ENCODE data around the gene GNGT1. TPM values are rescaled to one million over a fixed set of nuclear protein-coding genes. Genes with fewer than 3 reads are reported as not detected.

The GNGT1 gene
- polyA plus RNA-seq, 3 donors, result not detected

DNA sequence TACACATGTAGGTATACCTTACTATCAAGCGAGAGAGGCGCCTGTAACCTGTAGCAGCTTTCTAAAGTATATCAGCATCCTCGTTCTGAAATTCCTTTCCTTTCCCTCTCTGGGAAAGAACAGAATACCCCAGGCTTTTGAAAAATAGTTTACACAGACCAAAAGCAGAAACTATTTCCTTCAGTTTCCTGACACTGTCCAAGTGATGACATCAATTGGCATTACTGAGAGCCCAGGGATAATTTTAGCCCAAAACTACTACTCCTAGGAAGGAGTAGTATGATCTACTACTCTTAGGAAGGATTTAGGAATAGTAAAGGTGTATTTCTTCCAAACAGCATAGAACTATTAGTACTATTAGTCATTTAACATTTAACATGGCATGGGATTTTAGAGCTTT, 21.2 kb downstream of the GNGT1 start:
- WGBS, 3 donors, result 69 to 77% (median 73%) methylated on average over 3 of the region's 3 CpGs
- no peak overlapping the region for H3K27ac ChIP-seq (ENCODE audit: low read depth, low read length)

DNA sequence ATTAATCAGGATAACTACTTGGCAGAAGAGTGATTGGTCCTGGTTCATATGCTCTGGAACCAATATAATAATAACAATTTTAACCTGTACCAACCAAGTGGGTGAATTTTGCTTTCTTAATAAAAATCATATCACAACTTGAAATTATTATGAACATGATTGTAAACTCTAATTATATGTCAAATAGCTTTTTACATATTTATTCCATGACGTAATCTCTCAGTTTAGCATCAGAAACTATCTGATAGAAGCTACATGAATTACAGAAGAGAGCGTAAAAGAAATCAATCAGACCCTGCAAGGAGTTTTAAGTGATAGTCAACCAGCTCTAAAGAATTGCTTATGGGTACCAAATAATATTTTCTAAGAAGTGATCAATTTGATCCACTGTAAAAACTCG, 25.3 kb downstream of the GNGT1 start:
- no peak overlapping the region for H3K27ac ChIP-seq (ENCODE audit: low read depth, low read length)
- WGBS, 3 donors, result 71 to 79% (median 73%) methylated on average over 3 of the region's 3 CpGs

DNA sequence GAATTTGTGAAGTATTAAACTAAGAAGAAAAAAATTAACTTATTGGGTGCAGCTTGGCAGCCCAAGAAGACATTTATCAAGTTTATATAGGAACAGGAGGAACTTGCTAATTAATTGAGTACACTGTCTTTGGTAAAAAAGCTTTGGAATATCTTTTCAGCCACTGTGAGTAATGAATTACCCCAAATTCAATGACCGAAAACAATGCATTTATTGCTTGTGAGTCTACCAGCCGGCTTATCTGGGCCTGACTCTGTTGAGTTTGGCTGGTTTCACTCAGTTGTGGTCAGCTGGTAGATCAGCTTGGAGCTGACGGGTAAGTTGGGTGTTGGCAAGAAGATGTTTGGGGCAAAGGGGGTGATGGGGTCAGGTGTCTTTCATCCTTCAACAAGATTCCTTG, 26.8 kb downstream of the GNGT1 start:
- H3K27ac ChIP-seq (ENCODE audit: low read depth, low read length), result no peak overlapping the region
- 86 to 97% (median 93%) methylated on average over 3 of the region's 3 CpGs for WGBS, 3 donors

DNA sequence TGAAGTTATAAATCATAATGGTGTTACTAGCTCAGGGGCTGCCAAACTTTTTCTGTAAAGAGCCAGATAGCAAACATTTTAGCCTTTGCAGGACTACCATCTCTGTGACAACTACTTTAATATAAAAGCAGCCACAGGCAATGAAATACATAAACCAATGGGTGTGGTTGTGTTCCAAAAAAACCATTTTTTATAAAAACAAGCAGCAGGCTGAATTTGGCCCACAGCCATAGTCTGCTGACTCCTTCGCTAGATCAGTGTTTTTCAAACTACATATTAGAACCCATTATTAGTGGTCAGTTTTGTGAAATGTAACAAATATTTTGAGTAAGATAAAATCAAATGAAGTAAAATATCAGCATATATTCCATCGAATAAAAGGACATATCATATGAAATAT, 28.7 kb downstream of the GNGT1 start:
- H3K27ac ChIP-seq (ENCODE audit: low read depth, low read length), result no peak overlapping the region
- WGBS, 3 donors, result 64 to 75% (median 66%) methylated on average over 2 of the region's 2 CpGs

DNA sequence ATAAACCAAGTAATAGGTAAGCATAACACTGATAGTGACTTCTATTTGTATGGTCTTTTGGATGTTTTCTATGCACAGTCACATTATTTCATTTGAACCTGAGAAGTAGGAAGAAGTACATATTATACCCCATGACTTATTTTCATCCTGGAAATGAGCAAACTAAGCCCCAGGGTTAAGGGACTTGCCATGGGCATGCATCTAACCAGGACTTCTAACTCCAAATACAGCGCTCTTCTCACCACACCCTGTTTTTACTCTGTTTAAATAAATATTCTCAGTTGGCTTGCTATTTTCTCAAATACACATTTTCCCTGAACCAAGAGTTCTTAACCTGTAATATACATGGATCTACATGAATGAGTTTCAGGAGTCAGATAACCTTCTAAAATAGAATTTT, 31.5 kb downstream of the GNGT1 start:
- WGBS, 3 donors, result 86 to 94% (median 94%) methylated on average over 1 of the region's 1 CpG
- H3K27ac ChIP-seq (ENCODE audit: low read depth, low read length), result no peak overlapping the region

DNA sequence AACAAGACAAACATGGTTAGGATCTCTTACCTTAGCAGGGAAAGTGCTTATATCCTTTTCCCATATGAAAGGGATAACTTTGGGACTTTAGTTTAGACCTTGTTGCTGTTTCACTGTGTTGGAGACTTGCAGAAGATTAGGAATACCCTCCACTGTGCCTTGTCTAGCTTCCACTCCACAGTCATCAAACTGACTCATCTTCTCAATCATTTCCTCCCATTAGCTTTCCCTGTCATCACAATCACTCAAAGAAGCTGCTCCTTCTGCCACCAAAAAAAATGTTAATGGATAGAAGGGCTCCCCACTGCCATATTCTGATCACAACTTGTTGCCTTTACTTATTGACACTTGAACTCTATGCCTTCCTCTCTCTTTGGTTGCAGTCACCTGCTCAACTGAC, 31.9 kb downstream of the GNGT1 start:
- no peak overlapping the region for H3K27ac ChIP-seq (ENCODE audit: low read depth, low read length)

DNA sequence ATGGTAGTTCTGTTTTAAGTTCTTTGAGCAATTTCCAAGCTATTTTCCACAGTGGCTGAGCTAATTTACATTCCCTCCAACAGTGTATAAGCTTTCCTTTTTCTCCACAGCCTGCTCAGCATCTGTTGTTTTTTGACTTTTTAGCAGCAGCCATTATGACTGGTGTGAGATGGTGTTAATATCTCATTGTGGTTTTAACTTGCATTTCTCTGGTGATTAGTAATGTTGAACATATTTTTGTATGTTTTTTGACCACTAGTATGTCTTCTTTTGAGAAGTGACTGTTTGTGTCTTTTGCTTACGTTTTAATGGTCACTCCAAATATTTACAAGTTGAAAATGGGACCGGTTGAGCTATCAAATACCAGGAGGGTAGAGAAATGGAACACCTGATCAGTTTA, 35.6 kb downstream of the GNGT1 start:
- H3K27ac ChIP-seq (ENCODE audit: low read depth, low read length), result no peak overlapping the region
- WGBS, 3 donors, result 79 to 93% (median 90%) methylated on average over 2 of the region's 2 CpGs

DNA sequence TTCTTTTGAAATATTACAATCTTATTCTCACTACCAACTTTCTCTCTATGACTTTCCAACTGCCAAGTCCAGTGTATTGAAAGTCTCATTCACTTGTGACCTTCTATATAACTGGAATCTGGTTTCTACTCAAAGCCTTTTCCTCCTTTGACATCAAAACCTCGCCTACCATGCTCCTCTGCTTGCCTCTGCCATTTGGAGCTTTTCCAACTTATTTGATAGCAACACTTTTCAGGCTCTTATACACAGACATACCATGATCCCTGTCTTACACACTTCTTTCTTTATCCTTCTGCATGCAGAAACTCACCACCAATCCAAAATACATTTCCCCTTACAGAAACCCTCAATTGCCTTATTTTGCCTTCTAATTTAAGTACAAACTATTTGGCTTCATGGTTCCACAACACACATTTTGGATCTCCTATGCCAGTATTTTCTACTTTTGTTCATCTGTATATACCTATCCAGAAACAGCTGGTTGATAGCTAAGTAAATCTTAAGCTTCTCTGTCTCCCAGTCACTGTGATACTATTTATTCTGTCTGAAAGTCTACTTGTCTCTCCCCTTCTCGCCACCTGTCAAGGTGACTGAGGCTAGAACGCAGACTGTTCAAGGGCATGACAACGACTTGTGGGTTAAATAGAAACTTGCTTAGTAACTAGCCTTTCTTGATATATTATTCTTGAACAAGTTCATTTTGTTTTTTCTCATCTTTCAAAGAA, 37.6 kb downstream of the GNGT1 start:
- WGBS, 3 donors, result 58 to 63% (median 60%) methylated on average over 4 of the region's 4 CpGs
- H3K27ac ChIP-seq (ENCODE audit: low read depth, low read length), result no peak overlapping the region

DNA sequence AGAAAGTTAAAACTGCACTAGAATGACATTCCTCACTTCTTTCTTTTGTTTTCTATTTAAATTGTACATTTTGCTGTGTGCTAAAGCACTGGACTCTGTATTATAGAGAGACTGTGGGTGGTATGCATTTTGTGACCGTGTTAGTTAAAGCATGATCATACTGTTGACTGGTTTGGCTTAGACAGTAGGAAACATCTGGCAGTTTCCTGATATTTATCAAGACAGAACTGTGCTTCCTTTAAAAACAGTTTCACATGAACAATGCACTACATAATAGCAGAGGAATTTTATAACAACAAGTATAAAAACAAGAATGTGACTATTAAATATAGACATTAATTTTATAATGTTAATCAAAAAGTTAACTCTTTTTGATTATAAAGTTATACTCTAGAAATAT, 38.3 kb downstream of the GNGT1 start:
- no peak overlapping the region for H3K27ac ChIP-seq (ENCODE audit: low read depth, low read length)
- WGBS, 3 donors, result 3 to 32% (median 13%) methylated on average over 1 of the region's 1 CpG

DNA sequence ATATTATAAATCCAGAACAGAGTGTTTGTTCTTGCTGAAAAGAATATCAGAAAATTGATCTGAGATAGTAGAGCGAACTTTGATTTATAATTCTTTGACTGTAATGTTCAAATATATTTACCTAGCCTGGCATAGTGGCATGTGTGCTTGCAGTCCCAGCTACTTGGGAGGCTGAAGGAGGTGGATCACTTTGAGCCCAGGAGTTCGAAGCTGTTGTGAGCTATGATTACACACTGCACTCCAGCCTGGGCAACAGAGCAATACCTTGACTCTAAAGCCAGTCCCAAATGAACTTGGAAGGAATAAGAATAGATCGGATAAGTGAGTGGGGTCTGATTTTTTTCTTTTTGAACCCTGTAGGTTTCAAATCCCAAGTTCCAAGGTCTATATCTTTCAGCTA, 38.7 kb downstream of the GNGT1 start:
- no peak overlapping the region for H3K27ac ChIP-seq (ENCODE audit: low read depth, low read length)
- WGBS, 3 donors, result 17 to 48% (median 33%) methylated on average over 3 of the region's 3 CpGs

DNA sequence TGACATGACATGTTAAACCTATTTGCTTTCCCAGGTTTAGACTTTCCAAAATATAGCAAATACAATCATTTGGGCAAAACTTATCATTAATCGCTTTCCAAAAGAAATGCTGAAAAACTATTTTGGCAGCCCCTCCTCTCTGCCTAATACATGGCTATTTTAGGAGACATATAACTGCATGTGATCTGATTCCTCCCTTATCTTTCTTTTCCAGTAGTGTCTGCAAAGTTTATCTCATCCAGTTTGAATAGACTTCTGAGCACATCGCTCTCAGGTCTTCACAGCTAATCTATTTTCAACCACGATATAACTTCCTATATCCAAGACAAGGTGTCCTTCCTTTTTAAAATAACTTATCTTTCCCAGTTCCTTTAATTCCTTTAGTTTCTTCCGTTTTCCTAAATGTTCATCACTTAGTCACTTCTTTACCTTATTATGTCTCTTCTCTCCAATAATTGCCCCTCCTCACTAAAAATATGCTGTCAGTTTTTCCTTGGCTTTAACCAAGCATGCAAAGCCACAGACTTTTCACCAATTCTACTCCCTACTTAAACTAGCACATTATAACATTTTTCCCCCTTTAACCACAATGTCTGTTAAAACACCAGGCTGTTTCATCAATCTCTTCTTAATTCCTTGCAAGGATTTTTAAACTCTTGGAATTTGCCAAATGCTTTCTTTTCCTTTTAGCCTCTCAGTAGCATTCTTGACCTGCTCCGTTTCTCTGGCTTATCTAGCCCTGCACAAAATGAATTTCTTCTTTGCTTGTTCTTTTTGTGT, 39.6 kb downstream of the GNGT1 start:
- WGBS, 3 donors, result 41 to 66% (median 41%) methylated on average over 5 of the region's 5 CpGs

DNA sequence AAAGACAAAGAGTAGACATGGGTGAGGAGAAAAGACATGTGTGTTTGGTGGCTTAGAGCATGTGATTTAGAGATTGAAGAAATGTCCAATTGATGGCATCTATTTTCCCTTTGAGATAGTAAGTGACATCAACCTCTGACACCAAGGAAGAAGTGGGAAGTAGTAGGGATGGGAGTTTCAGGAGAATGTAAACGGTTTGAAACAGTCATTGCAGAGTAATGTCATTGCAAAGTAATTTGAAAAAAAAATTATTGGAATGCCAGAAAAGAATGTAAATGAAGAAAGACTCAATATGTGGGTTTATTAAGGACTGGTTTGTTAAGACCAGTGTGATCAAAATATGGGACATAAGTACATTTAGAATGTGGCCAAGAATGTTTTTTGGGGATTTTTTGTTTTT, 41.7 kb downstream of the GNGT1 start:
- no peak overlapping the region for H3K27ac ChIP-seq (ENCODE audit: low read depth, low read length)
- 33 to 78% (median 72%) methylated on average over 1 of the region's 1 CpG for WGBS, 3 donors

More for the DNA sequence above, 39.6 kb downstream of the GNGT1 start:
- H3K27ac ChIP-seq (ENCODE audit: low read depth, low read length), result no peak overlapping the region

DNA sequence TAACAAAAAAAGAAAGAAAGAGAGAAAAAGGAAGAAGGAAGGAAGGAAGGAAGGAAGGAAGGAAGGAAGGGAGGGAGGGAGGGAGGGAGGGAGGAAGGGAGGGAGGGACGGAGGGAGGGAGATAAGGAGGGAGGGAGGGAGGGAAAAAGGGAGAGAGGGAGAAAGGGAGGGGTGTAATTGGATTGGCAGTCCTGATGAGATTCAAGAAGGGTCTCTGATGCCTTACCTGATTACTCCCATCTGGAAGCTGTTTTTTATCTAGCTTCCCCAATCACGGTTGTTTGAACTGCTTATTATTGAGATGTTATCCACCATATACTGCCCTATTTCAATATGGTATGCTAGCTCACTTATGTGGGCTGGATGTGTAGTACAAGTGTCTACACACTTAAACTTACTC, 42.5 kb downstream of the GNGT1 start:
- no peak overlapping the region for H3K27ac ChIP-seq (ENCODE audit: low read depth, low read length)

DNA sequence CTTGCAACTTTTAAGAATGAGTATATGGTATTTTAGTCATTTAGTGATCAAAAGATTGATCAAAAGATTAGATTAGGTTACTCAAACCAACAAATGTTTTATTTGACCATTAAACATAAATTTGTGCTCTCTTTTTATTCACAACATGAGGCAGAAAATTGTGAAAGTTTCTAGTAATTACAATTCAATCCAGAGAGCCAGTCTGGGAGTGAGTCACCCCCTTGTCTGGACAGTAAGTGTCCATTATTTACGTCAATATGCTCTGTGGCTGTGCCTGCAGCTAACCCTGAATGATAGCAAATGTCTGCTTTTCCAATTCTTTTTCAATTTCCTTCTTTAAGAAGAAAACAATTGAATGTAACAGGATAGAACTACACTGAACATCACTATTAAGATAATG, 43.1 kb downstream of the GNGT1 start:
- WGBS, 3 donors, result 50 to 76% (median 67%) methylated on average over 1 of the region's 1 CpG
- H3K27ac ChIP-seq (ENCODE audit: low read depth, low read length), result no peak overlapping the region

More for the DNA sequence above, 42.5 kb downstream of the GNGT1 start:
- 42 to 75% (median 71%) methylated on average over 1 to 2 of the region's 2 CpGs for WGBS, 3 donors

DNA sequence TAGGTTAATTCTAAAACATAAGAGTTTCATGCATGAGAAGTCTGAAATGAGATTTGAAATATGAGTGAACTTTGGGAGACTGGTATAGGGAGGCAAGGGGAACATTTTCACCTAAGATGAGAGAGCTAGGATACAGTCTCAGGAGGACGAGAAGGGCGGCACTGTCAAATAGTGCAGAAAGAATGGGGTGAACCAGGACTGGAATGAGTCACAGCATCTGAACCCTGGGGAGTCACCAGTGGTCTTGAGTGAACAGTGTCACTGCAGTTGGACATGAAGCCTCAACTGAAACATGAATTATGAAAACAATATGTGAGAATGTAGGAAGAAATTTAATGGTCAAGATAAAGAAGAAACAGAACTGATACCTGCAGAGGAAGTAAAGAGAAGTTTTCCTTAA, 48.9 kb downstream of the GNGT1 start:
- 76 to 92% (median 89%) methylated on average over 2 of the region's 2 CpGs for WGBS, 3 donors
- H3K27ac ChIP-seq (ENCODE audit: low read depth, low read length), result no peak overlapping the region

DNA sequence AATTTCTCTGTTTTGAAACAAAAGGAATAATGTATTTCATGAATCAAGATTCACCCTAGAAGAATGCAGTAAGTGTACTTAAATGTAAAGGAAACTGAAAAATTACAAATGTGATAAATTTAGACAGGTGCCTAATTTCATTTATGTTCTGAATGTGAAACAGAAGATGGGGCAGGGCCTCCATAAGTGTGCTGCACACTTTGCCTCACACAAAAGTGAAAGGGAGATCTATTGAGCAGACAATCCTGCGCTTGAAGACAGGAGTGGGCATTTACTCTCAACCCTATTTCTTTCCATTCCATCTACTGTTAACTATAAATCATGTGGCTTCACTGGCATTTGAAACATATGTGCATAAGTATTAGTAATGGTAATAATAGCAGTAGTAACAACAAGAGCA, 51.4 kb downstream of the GNGT1 start:
- 97 to 100% (median 98%) methylated on average over 1 of the region's 1 CpG for WGBS, 3 donors
- no peak overlapping the region for H3K27ac ChIP-seq (ENCODE audit: low read depth, low read length)

DNA sequence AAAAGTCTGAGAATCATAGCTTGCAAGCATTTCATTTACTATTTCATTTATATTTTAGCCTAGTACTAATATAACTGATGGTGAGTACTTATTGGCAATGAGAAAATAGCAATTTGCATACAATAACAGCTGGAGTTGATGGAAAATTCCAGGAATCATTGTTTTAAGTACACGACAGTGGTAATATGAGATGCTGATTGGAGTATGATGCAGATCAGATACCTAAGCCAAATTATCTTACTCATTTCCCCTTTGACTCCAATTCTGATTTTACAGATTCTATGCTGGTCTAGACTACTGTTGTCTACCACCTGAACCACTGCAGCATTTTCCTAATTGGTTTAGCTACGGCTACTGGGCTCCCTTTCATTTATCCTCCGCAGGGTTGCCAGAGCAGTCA, 51.8 kb downstream of the GNGT1 start:
- WGBS, 3 donors, result 75 to 91% (median 76%) methylated on average over 3 of the region's 3 CpGs
- no peak overlapping the region for H3K27ac ChIP-seq (ENCODE audit: low read depth, low read length)

DNA sequence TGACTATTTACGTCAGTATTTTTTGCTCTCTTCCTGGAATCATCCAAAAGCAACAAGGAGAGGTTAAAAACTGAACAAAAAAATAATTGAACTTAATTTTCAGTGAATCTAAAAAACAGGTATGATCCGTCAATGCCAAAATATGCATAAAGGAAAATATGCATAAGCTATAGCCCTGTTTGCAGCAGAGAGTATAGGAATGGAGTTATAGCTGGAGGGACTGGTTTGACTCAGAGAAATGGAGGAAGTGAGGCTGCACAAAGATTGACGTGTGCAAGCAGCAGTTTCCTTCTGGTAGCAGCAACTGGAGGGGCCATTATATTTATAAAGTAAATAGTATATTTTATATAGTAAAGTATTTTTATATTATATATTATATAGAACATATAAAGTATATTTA, 52.3 kb downstream of the GNGT1 start:
- WGBS, 3 donors, result 69 to 89% (median 70%) methylated on average over 3 of the region's 3 CpGs
- no peak overlapping the region for H3K27ac ChIP-seq (ENCODE audit: low read depth, low read length)
